ENCODE results near the gene CKLF.

DNA sequence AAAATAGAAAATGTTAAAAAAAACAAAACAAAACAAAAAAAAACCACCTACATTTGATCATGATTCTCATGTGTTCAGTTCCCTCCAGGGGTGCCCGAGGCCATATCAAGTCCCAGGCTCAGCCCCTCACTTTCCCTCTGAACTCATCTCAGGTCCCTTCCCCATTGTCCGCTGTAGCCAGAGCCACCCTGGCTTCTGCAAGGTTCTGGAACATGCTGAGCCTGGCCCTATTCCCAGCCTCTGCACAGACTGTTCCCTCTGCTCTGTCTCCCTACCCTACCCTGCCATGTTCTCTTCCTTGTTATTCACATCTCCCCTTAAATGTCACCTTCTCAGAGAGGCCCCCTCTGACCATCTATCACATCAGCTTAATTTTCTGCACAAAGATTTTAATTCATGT is 49.3 kb upstream of the CKLF start:
- TF ChIP-seq, protein P1, sequence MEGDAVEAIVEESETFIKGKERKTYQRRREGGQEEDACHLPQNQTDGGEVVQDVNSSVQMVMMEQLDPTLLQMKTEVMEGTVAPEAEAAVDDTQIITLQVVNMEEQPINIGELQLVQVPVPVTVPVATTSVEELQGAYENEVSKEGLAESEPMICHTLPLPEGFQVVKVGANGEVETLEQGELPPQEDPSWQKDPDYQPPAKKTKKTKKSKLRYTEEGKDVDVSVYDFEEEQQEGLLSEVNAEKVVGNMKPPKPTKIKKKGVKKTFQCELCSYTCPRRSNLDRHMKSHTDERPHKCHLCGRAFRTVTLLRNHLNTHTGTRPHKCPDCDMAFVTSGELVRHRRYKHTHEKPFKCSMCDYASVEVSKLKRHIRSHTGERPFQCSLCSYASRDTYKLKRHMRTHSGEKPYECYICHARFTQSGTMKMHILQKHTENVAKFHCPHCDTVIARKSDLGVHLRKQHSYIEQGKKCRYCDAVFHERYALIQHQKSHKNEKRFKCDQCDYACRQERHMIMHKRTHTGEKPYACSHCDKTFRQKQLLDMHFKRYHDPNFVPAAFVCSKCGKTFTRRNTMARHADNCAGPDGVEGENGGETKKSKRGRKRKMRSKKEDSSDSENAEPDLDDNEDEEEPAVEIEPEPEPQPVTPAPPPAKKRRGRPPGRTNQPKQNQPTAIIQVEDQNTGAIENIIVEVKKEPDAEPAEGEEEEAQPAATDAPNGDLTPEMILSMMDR (IDR thresholded peaks at IDR 0.05; ENCODE audit: low read depth, low read length, missing input control): no peak
- TF ChIP-seq SP1 (IDR thresholded peaks at IDR 0.05) (no peak), YY1 (IDR thresholded peaks at IDR 0.05) (peak; percentile 68), EGR1 (IDR thresholded peaks at IDR 0.05; ENCODE audit: low read depth in 2 of 2) (no peak), RAD21 (IDR thresholded peaks at IDR 0.05) (no peak)
- TF ChIP-seq, protein P2, sequence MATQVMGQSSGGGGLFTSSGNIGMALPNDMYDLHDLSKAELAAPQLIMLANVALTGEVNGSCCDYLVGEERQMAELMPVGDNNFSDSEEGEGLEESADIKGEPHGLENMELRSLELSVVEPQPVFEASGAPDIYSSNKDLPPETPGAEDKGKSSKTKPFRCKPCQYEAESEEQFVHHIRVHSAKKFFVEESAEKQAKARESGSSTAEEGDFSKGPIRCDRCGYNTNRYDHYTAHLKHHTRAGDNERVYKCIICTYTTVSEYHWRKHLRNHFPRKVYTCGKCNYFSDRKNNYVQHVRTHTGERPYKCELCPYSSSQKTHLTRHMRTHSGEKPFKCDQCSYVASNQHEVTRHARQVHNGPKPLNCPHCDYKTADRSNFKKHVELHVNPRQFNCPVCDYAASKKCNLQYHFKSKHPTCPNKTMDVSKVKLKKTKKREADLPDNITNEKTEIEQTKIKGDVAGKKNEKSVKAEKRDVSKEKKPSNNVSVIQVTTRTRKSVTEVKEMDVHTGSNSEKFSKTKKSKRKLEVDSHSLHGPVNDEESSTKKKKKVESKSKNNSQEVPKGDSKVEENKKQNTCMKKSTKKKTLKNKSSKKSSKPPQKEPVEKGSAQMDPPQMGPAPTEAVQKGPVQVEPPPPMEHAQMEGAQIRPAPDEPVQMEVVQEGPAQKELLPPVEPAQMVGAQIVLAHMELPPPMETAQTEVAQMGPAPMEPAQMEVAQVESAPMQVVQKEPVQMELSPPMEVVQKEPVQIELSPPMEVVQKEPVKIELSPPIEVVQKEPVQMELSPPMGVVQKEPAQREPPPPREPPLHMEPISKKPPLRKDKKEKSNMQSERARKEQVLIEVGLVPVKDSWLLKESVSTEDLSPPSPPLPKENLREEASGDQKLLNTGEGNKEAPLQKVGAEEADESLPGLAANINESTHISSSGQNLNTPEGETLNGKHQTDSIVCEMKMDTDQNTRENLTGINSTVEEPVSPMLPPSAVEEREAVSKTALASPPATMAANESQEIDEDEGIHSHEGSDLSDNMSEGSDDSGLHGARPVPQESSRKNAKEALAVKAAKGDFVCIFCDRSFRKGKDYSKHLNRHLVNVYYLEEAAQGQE (IDR thresholded peaks at IDR 0.05): no peak
- TF ChIP-seq, protein P3, sequence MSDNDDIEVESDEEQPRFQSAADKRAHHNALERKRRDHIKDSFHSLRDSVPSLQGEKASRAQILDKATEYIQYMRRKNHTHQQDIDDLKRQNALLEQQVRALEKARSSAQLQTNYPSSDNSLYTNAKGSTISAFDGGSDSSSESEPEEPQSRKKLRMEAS (IDR thresholded peaks at IDR 0.05): no peak

All from liver (tissue), 3 donors.